Uterus (tissue), 2 donors: ENCODE data around the gene ERC2.

Source experiments
- POLR2A ChIP-seq, 2 donors: fragments of 450-650 bp; IDR thresholded peaks; one replicate each; pipeline ENCODE4 v1.6.1; 2016; ENCODE audit warnings: antibody characterized with exemption in 2 of 2, mild to moderate bottlenecking in 1 of 2, moderate library complexity in 1 of 2
- TF ChIP-seq, protein P1 (sequence below), 4 experiments: fragments of 200-600 bp in 2 of 4; fragments of 450-650 bp in 2 of 4; sonication (generic) in 2 of 4; IDR thresholded peaks; one replicate each; pipeline ENCODE4 v1.5.1; 2016 to 2019; ENCODE audit warnings: antibody characterized with exemption in 4 of 4, mild to moderate bottlenecking in 2 of 4, moderate library complexity in 1 of 4

- no peak for TF ChIP-seq POLR2A (IDR thresholded peaks at IDR 0.05)
- TF ChIP-seq, protein P1, sequence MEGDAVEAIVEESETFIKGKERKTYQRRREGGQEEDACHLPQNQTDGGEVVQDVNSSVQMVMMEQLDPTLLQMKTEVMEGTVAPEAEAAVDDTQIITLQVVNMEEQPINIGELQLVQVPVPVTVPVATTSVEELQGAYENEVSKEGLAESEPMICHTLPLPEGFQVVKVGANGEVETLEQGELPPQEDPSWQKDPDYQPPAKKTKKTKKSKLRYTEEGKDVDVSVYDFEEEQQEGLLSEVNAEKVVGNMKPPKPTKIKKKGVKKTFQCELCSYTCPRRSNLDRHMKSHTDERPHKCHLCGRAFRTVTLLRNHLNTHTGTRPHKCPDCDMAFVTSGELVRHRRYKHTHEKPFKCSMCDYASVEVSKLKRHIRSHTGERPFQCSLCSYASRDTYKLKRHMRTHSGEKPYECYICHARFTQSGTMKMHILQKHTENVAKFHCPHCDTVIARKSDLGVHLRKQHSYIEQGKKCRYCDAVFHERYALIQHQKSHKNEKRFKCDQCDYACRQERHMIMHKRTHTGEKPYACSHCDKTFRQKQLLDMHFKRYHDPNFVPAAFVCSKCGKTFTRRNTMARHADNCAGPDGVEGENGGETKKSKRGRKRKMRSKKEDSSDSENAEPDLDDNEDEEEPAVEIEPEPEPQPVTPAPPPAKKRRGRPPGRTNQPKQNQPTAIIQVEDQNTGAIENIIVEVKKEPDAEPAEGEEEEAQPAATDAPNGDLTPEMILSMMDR (IDR thresholded peaks at IDR 0.05): no peak
These were observed 489.3 kb downstream of the ERC2 start for GRCh38 chr3:55978953-55979352.
